Lung microvascular endothelial cell (primary cell): ENCODE measurements around the gene OGFOD2. TPM values are rescaled to one million over a fixed set of nuclear protein-coding genes. Genes with fewer than 3 reads are reported as not detected.
A peak's percentile ranks its signal among the peaks of the same experiment; 100 is the strongest.

ENCODE experiments used
- DNase-seq, 2 donors: peaks; one replicate each; pipeline versions ENCODE4 v3.0.0 to v3.0.0-alpha.2; 2010; ENCODE audit warnings: low read depth in 2 of 2
- total RNA-seq: library from RNA; depleted of rRNA; stranded (reverse); fragments of >200 nt; gene quantifications from 2 replicates; pipeline ENCODE4 v1.2.1, GENCODE V29; 2014

Gene OGFOD2
- total RNA-seq, 1 donor from 2014 or later: 9.1 TPM

- DNase-seq: no peak
Measured at GRCh38 chr12:122988036-122988435, 13.0 kb downstream of the OGFOD2 start.

GRCh38 chr12:122988612-122989212 lies 13.7 kb downstream of the OGFOD2 start:
- DNase-seq: no peak

GRCh38 chr12:122989225-122989839 lies 14.3 kb downstream of the OGFOD2 start:
- no peak for DNase-seq

GRCh38 chr12:122989874-122990419 lies 14.9 kb downstream of the OGFOD2 start:
- DNase-seq: no peak

- no peak for DNase-seq
Measured at GRCh38 chr12:122990561-122990960, 15.5 kb downstream of the OGFOD2 start.

GRCh38 chr12:122990961-122991622 lies 16.0 kb downstream of the OGFOD2 start:
- no peak for DNase-seq

GRCh38 chr12:122991623-122992275 lies 16.7 kb downstream of the OGFOD2 start:
- no peak for DNase-seq

- no peak for DNase-seq
Measured at GRCh38 chr12:122992386-122992785, 17.3 kb downstream of the OGFOD2 start.

GRCh38 chr12:122994140-122994675 lies 19.2 kb downstream of the OGFOD2 start:
- DNase-seq: no peak

- no peak for DNase-seq
Measured at GRCh38 chr12:122994781-122995502, 19.9 kb downstream of the OGFOD2 start.

- peak in 1 of 2 donors; percentile 46 for DNase-seq
Measured at GRCh38 chr12:122995503-122996187, 20.6 kb downstream of the OGFOD2 start.

- peak in 1 of 2 donors; percentile 17 for DNase-seq
Measured at GRCh38 chr12:122996188-122996601, 21.2 kb downstream of the OGFOD2 start.

GRCh38 chr12:122996621-122997342 lies 21.7 kb downstream of the OGFOD2 start:
- no peak for DNase-seq

GRCh38 chr12:122997343-122998250 lies 22.6 kb downstream of the OGFOD2 start:
- DNase-seq: no peak

- DNase-seq: no peak
Measured at GRCh38 chr12:122998316-122998715, 23.3 kb downstream of the OGFOD2 start.

- DNase-seq: no peak
Measured at GRCh38 chr12:122999196-122999946, 24.3 kb downstream of the OGFOD2 start.

- DNase-seq: no peak
Measured at GRCh38 chr12:122999986-123000420, 25.0 kb downstream of the OGFOD2 start.

GRCh38 chr12:123000578-123000977 lies 25.5 kb downstream of the OGFOD2 start:
- no peak for DNase-seq
